Stimulated activated CD4-positive, alpha-beta T cell treated with anti-CD3 and anti-CD28 coated beads, Interleukin-2, amount 100 ng/mL, for 4 hours (primary cell): ENCODE results near the gene VCP.

ENCODE experiments used
- DNase-seq: peaks from one replicate; pipeline ENCODE4 v3.0.0-alpha.2; 2020; ENCODE audit warnings: low read depth

VCP gene

GRCh38 chr9:35103660-35104191 lies 31.3 kb upstream of the VCP start:
- DNase-seq: no peak

GRCh38 chr9:35102769-35103659 lies 30.6 kb upstream of the VCP start, which contains the start of gene STOML2:
Gene STOML2 (minus strand): TSS chr9:35103131. CDS start chr9:35103094, 37 bp downstream.
- DNase-seq: peak; percentile 90

GRCh38 chr9:35102465-35102768 lies 30.0 kb upstream of the VCP start:
- DNase-seq: no peak

GRCh38 chr9:35097573-35097972 lies 25.1 kb upstream of the VCP start:
- no peak for DNase-seq

GRCh38 chr9:35096035-35096849 lies 23.8 kb upstream of the VCP start, which contains the start of gene PIGO:
Gene PIGO (minus strand): TSS chr9:35096591. CDS start chr9:35095565, 1,026 bp downstream.
- DNase-seq: peak; percentile 86

GRCh38 chr9:35091536-35091935 lies 19.1 kb upstream of the VCP start:
- DNase-seq: no peak

GRCh38 chr9:35089434-35089833 lies 17.0 kb upstream of the VCP start:
- DNase-seq: no peak

GRCh38 chr9:35085078-35085477 lies 12.7 kb upstream of the VCP start:
- no peak for DNase-seq

GRCh38 chr9:35079426-35080341 lies 7.3 kb upstream of the VCP start, which contains the start of gene FANCG:
Gene FANCG (minus strand): TSS chr9:35079942. CDS start chr9:35079524, 418 bp downstream.
- peak; percentile 66 for DNase-seq

- DNase-seq: no peak
Measured at GRCh38 chr9:35079041-35079425, 6.6 kb upstream of the VCP start.

GRCh38 chr9:35078066-35078465 lies 5.6 kb upstream of the VCP start:
- DNase-seq: no peak

- no peak for DNase-seq
Measured at GRCh38 chr9:35076848-35077247, 4.4 kb upstream of the VCP start.

- DNase-seq: no peak
Measured at GRCh38 chr9:35075358-35075757, 2.9 kb upstream of the VCP start.

- DNase-seq: no peak
Measured at GRCh38 chr9:35074791-35075190, 2.4 kb upstream of the VCP start.

GRCh38 chr9:35074141-35074540 lies 1.7 kb upstream of the VCP start:
- DNase-seq: no peak

GRCh38 chr9:35073279-35073612 lies 821 bp upstream of the VCP start:
- no peak for DNase-seq

- peak; percentile 59 for DNase-seq
Measured at GRCh38 chr9:35071814-35072460, 488 bp downstream of the VCP start.

GRCh38 chr9:35070823-35071813 lies 1.3 kb downstream of the VCP start:
- DNase-seq: no peak

GRCh38 chr9:35069020-35069419 lies 3.4 kb downstream of the VCP start:
- DNase-seq: no peak

GRCh38 chr9:35067056-35067455 lies 5.4 kb downstream of the VCP start:
- DNase-seq: no peak
